Ovary (tissue), 3 donors: ENCODE measurements around the gene EDAR.

Experiments
- EP300 ChIP-seq: sonication (generic); formaldehyde crosslinking; IDR thresholded peaks from one replicate; pipeline ENCODE4 v1.6.1; 2017; ENCODE audit warnings: antibody characterized with exemption
- TF ChIP-seq, protein P1 (sequence below), 3 donors: fragments of 450-650 bp in 2 of 3; fragments of 200-600 bp in 1 of 3; IDR thresholded peaks; one replicate each; pipeline versions ENCODE4 v1.5.1 to v1.8.0; 2016 to 2022; ENCODE audit warnings: antibody characterized with exemption in 3 of 3, mild to moderate bottlenecking in 1 of 3
- donor health status: DM: no; HTN: no; CAD: no.

DNA sequence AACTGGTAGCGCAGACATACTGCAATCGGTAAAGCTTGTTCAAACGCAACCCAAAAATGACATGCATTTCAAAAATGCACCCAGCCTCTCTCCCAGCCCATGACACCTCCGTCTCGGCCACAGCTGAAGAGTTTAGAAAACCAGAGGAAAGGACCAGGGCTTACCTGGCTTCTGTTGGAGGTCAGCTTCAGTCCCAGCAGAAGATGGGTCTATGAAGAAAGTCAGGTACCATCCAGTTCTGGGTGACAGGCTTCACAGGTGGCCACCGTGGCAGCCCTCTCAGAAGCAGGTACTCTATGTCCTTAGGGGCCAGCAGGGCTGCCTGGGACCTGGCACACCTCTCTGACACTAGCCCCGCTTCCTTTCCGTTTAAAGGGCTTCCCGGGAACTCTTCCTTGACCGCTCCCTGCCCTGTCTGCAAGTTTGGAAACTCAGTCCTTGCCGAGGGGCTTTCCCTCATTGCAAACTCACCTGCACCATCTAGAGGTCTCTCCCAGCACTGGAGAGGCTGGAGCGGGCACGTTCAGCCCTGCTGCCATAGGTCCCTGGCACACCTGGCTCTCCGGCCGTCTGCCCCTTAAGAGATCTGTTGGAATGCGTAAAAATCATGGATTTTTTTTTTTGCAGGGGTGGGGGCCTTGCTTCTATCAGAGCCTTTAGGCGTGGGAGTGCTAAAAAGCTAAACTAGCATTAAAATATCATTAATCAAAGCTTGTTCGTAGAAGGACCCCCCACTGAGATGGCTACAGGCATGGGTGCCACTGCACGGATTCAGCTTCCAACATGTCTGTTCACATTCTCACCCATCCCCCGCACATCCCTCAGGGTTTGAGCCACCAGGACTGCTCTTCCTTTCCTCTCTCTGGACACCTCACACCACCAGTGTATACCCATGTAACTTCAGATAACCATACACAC lies at the start of gene EDAR:
- TF ChIP-seq, protein P1, sequence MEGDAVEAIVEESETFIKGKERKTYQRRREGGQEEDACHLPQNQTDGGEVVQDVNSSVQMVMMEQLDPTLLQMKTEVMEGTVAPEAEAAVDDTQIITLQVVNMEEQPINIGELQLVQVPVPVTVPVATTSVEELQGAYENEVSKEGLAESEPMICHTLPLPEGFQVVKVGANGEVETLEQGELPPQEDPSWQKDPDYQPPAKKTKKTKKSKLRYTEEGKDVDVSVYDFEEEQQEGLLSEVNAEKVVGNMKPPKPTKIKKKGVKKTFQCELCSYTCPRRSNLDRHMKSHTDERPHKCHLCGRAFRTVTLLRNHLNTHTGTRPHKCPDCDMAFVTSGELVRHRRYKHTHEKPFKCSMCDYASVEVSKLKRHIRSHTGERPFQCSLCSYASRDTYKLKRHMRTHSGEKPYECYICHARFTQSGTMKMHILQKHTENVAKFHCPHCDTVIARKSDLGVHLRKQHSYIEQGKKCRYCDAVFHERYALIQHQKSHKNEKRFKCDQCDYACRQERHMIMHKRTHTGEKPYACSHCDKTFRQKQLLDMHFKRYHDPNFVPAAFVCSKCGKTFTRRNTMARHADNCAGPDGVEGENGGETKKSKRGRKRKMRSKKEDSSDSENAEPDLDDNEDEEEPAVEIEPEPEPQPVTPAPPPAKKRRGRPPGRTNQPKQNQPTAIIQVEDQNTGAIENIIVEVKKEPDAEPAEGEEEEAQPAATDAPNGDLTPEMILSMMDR (IDR thresholded peaks at IDR 0.05): no peak
- TF ChIP-seq EP300: no peak
